IPS-18a (cell line): Measurements from ENCODE around the gene TPSG1.
"Not testable (repeated sequence)": the region's sequence is repeated elsewhere in the genome, so short reads cannot be mapped to it uniquely, and the experiment has no call there.

Experiments used
- H3K27ac ChIP-seq: one replicate; pipeline ENCODE4 v1.5.1; 2013; ENCODE audit warnings: low read length
- H3K27me3 ChIP-seq: one replicate; pipeline ENCODE4 v1.6.1; 2013; ENCODE audit warnings: mild to moderate bottlenecking, low read length; ENCODE audit not compliant: control insufficient read depth, insufficient read depth
- H3K36me3 ChIP-seq: one replicate; pipeline ENCODE4 v1.6.1; 2013; ENCODE audit warnings: low read depth, low read length; ENCODE audit not compliant: control insufficient read depth
- H3K4me1 ChIP-seq: one replicate; pipeline ENCODE4 v1.6.1; 2013; ENCODE audit warnings: low read depth, low read length; ENCODE audit not compliant: control insufficient read depth
- H3K4me3 ChIP-seq: one replicate; pipeline ENCODE4 v1.5.1; 2013; ENCODE audit warnings: low read length
- H3K9ac ChIP-seq: one replicate; pipeline ENCODE4 v1.6.1; 2013; ENCODE audit warnings: mild to moderate bottlenecking, low read length, moderate library complexity
- H3K9me3 ChIP-seq: one replicate; pipeline ENCODE4 v1.6.1; 2013; ENCODE audit warnings: low read depth, low read length; ENCODE audit not compliant: control insufficient read depth

The TPSG1 gene

GRCh38 chr16:1240436-1240835 lies 15.4 kb upstream of the TPSG1 start, which contains the start of gene TPSAB1:
TSS of gene TPSAB1 (plus strand) at chr16:1240705. CDS start at chr16:1240939, 234 bp downstream.
- H3K9me3 ChIP-seq, H3K4me3 ChIP-seq, H3K27me3 ChIP-seq, H3K36me3 ChIP-seq, H3K9ac ChIP-seq, H3K4me1 ChIP-seq, H3K27ac ChIP-seq: not testable (repeated sequence)

- not testable (repeated sequence) for H3K4me1 ChIP-seq, H3K9ac ChIP-seq, H3K9me3 ChIP-seq, H3K4me3 ChIP-seq, H3K36me3 ChIP-seq, H3K27me3 ChIP-seq, H3K27ac ChIP-seq
Measured at GRCh38 chr16:1239575-1239974, 14.5 kb upstream of the TPSG1 start.

DNA sequence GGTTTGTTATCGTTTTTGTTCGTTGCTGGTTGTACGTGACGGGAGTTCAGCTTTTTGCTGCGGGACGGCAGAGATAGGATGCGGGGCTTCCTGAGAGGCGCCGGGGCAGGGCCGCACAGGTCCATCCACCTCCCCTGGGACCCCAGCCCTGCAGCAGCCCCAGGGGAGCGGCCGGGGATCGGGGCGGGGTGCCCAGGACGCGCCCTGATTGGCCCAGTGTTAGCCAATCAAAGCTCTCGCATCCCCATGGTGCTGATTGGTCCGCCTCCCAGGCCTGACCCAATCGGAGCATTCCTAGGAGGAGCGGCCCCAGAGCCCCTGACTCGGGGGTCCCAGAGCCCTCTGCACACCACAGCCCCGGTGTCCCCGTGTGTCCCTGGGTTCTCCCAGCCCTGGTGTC lies 13.8 kb upstream of the TPSG1 start:
- not testable (repeated sequence) for H3K27me3 ChIP-seq, H3K9ac ChIP-seq, H3K4me3 ChIP-seq, H3K9me3 ChIP-seq, H3K4me1 ChIP-seq, H3K36me3 ChIP-seq, H3K27ac ChIP-seq

DNA sequence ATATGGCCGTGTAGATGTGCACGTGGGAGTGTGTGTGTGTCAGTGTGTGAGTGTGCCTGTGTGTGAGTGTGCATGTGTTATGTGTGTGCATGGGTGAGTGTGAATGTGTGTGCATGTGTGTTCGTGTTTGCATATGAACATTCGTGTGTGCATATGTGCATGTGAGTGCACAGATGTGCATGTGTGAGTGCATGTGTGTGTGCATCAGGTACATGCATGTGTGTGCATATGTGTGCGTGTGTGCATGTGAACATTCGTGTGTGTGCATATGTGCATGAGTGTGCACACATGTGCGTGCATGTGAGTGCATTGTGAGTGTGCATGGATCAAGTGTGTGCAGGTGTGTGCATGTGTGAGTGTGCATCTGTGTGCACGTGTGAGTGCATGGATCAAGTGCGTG lies 12.9 kb upstream of the TPSG1 start:
- no peaks in the 10 kb centered on the region for H3K4me1 ChIP-seq
- no peaks in the 10 kb centered on the region for H3K36me3 ChIP-seq
- no peaks in the 10 kb centered on the region for H3K27me3 ChIP-seq
- H3K27ac ChIP-seq: no peak overlapping the region
- no peak overlapping the region for H3K4me3 ChIP-seq
- no peaks in the 10 kb centered on the region for H3K9me3 ChIP-seq
- H3K9ac ChIP-seq: no peak overlapping the region

- not testable (repeated sequence) for H3K9ac ChIP-seq, H3K4me3 ChIP-seq, H3K36me3 ChIP-seq, H3K9me3 ChIP-seq, H3K27me3 ChIP-seq, H3K27ac ChIP-seq, H3K4me1 ChIP-seq
Measured at GRCh38 chr16:1236659-1237058, 11.6 kb upstream of the TPSG1 start.

DNA sequence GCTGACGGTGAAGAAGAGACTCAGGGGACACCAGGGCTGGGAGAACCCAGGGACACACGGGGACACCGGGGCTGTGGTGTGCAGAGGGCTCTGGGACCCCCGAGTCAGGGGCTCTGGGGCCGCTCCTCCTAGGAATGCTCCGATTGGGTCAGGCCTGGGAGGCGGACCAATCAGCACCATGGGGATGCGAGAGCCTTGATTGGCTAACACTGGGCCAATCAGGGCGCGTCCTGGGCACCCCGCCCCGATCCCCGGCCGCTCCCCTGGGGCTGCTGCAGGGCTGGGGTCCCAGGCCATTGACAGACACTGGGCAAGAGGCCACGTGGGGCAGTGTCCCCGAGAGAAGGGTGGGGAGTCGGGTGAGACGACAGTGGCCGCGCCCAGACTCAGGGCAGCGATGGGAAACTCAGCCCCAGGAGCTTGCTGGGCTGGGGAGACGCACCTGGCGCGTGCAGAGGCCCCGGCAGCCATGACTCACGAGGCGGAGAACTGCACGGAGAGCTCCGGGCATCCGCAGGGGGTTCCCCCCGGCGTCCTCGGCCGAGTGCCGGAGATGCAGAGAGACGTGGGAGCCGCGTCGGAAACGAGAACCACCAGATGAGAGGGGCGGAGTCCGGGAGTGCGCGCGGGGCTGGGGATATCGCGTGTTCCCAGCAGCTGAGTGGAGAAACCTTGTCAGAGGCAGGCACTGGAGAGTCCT lies 7.1 kb upstream of the TPSG1 start:
- not testable (repeated sequence) for H3K27me3 ChIP-seq, H3K27ac ChIP-seq, H3K4me1 ChIP-seq, H3K9ac ChIP-seq, H3K9me3 ChIP-seq, H3K4me3 ChIP-seq, H3K36me3 ChIP-seq

GRCh38 chr16:1231301-1231700 lies 6.2 kb upstream of the TPSG1 start:
- H3K27me3 ChIP-seq, H3K9ac ChIP-seq, H3K9me3 ChIP-seq, H3K27ac ChIP-seq, H3K4me1 ChIP-seq, H3K4me3 ChIP-seq, H3K36me3 ChIP-seq: not testable (repeated sequence)

GRCh38 chr16:1230471-1231212 lies 5.6 kb upstream of the TPSG1 start:
- not testable (repeated sequence) for H3K27me3 ChIP-seq, H3K4me3 ChIP-seq, H3K4me1 ChIP-seq, H3K9ac ChIP-seq, H3K36me3 ChIP-seq, H3K27ac ChIP-seq, H3K9me3 ChIP-seq

GRCh38 chr16:1230084-1230470 lies 5.0 kb upstream of the TPSG1 start, which contains the start of gene TPSB2:
TSS of gene TPSB2 (minus strand) at chr16:1230184. CDS start at chr16:1229951, 233 bp downstream.
- not testable (repeated sequence) for H3K4me1 ChIP-seq, H3K9me3 ChIP-seq, H3K9ac ChIP-seq, H3K36me3 ChIP-seq, H3K4me3 ChIP-seq, H3K27me3 ChIP-seq, H3K27ac ChIP-seq

DNA sequence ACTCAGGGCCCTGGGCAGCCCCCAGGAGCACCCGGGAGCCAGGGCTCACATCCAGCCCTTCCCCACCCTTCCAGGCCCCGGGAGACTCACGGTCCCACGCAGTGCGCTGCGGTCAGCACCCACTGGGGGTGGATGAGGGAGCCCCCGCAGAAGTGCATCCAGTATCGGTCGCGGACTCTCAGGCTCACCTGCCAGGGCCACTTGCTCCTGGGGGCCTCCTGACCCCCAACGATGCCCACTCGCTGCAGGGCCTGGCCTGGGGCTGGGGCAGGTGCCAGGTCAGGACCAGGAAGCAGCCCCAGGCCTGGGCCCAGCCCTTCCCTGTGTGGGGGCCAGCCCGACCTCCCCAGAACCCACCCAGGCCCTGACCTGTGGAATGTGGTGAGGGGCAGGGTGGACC lies 4.4 kb upstream of the TPSG1 start:
- not testable (repeated sequence) for H3K9me3 ChIP-seq, H3K27ac ChIP-seq, H3K4me1 ChIP-seq, H3K36me3 ChIP-seq, H3K9ac ChIP-seq, H3K4me3 ChIP-seq, H3K27me3 ChIP-seq

GRCh38 chr16:1228227-1228626 lies 3.2 kb upstream of the TPSG1 start:
- not testable (repeated sequence) for H3K27ac ChIP-seq, H3K36me3 ChIP-seq, H3K9me3 ChIP-seq, H3K9ac ChIP-seq, H3K27me3 ChIP-seq, H3K4me1 ChIP-seq, H3K4me3 ChIP-seq

GRCh38 chr16:1226692-1227091 lies 1.6 kb upstream of the TPSG1 start:
- not testable (repeated sequence) for H3K9me3 ChIP-seq, H3K36me3 ChIP-seq, H3K4me3 ChIP-seq, H3K4me1 ChIP-seq, H3K27me3 ChIP-seq, H3K9ac ChIP-seq, H3K27ac ChIP-seq
